Measurements from ENCODE around the gene NSDHL.

DNA sequence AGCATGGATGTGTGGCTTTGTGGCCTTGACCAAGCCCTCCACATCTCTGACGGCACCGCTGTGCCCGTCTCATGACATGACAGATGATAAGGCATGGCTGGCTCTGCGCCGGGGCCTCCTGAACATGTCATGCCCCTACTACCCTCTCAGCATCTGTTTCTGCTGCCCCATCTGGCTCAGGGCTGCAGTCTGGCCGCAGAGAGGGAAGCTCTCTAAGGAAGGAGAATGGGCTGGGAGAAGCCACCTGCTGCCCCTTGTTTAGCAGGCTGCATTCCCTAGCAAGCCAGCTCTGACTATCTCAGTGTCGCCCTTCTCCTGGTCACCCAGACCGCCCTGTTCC, 74.2 kb downstream of the NSDHL start:
- no peak for TF ChIP-seq POLR2A (IDR thresholded peaks at IDR 0.05)
- TF ChIP-seq EP300 (IDR thresholded peaks at IDR 0.05): no peak
- no peak for TF ChIP-seq CTCF (IDR thresholded peaks at IDR 0.05)
- TF ChIP-seq POLR2AphosphoS5 (IDR thresholded peaks at IDR 0.05): no peak

Measured in sigmoid colon (tissue), 4 donors.